Measurements from ENCODE around the gene SYT12.

GRCh38 chr11:67041602-67042001 lies 18.7 kb downstream of the SYT12 start:
- TF ChIP-seq CTCF (conservative IDR thresholded peaks at IDR 0.05; ENCODE audit: low read depth, low read length) (no peak), SMC3 (IDR thresholded peaks at IDR 0.05; ENCODE audit: low read depth, low read length) (no peak), POLR2A (IDR thresholded peaks at IDR 0.05; ENCODE audit: low read depth, low read length) (no peak), RAD21 (IDR thresholded peaks at IDR 0.05; ENCODE audit: low read length) (no peak), RFX5 (IDR thresholded peaks at IDR 0.05; ENCODE audit: low read depth, low read length) (no peak), MAFK (IDR thresholded peaks at IDR 0.05; ENCODE audit: low read depth, low read length) (no peak), RCOR1 (IDR thresholded peaks at IDR 0.05; ENCODE audit: insufficient replicate concordance, low read length) (no peak), CEBPB (IDR thresholded peaks at IDR 0.05; ENCODE audit: low read depth, low read length) (no peak), MXI1 (IDR thresholded peaks at IDR 0.05; ENCODE audit: borderline replicate concordance, low read depth, low read length) (no peak), USF2 (IDR thresholded peaks at IDR 0.05; ENCODE audit: low read depth, low read length) (no peak), NFE2L2 (IDR thresholded peaks at IDR 0.05; ENCODE audit: low read depth, low read length) (no peak), CHD1 (IDR thresholded peaks at IDR 0.05; ENCODE audit: low read depth, low read length) (no peak), BHLHE40 (IDR thresholded peaks at IDR 0.05; ENCODE audit: low read depth, low read length) (no peak), FOS (IDR thresholded peaks at IDR 0.05; ENCODE audit: low read depth, low read length) (no peak)
